HG02763 (cell line): ENCODE measurements around the gene TRIM71.
"Not testable (repeated sequence)": the region's sequence is repeated elsewhere in the genome, so short reads cannot be mapped to it uniquely, and the experiment has no call there.

Source experiments
- ATAC-seq: cut with Tn5 transposase; IDR thresholded peaks from one replicate; pipeline ENCODE4 v1.9.1; 2021; ENCODE audit warnings: mild to moderate bottlenecking, moderate library complexity; ENCODE audit not compliant: unreplicated experiment

TRIM71 gene

GRCh38 chr3:32842531-32842931 lies 24.7 kb downstream of the TRIM71 start:
- ATAC-seq: no peak

GRCh38 chr3:32842987-32843386 lies 25.2 kb downstream of the TRIM71 start:
- no peak for ATAC-seq

GRCh38 chr3:32843510-32844321 lies 25.9 kb downstream of the TRIM71 start:
- no peak for ATAC-seq

DNA sequence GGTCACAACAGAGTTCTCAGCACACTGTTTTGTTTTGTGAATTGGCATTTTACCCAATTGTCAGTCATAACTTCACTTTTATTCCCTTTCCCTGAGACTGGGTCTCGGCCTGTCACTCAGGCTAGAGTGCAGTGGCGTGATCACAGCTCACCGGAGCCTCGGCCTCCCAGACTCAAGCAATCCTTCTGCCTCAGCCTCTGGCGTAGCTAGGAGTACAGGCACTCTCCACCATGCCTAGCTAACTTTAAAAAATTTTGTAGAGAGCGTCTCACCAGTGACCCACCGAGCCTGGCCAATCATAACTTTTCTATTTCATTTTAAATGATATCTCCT lies 26.5 kb downstream of the TRIM71 start:
- no peak for ATAC-seq

GRCh38 chr3:32844914-32845313 lies 27.1 kb downstream of the TRIM71 start:
- ATAC-seq: no peak

DNA sequence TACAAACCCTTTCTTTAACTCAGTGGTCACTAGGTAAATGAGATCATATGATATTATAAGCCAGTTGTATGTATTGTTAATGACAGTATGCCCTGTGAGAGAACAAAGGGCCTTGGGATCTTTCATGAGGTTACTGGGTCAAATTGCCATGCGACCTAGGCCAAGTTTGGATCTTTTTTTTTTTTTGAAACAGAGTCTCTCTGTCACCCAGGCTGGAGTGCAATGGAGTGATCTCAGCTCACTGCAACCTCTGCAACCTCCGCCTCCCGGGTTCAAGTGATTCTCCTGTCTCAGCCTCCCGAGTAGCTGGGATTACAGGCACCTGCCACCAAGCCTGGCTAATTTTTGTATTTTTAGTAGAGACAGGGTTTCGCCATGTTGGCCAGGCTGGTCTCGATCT lies 27.7 kb downstream of the TRIM71 start:
- not testable (repeated sequence) for ATAC-seq

- not testable (repeated sequence) for ATAC-seq
Measured at GRCh38 chr3:32847045-32847444, 29.2 kb downstream of the TRIM71 start.

DNA sequence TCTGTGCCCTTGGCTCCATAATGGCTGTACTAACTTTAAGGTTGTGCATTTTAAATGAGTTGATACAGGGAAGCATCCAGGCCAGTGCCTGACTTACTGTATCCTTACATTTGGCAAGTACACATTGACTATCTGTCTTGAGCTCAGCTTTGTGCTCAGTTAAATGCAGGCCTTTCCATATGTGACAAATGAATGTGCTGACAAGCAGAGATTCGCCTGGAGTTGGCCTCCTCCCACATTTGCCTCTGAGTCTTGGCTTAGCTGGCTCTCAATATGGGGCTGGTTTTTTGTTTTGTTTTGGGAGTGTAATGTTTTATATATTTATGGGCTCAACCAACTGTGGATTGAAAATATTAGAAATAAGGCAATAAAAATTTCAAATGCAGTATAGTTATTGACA lies 29.7 kb downstream of the TRIM71 start:
- ATAC-seq: no peak

DNA sequence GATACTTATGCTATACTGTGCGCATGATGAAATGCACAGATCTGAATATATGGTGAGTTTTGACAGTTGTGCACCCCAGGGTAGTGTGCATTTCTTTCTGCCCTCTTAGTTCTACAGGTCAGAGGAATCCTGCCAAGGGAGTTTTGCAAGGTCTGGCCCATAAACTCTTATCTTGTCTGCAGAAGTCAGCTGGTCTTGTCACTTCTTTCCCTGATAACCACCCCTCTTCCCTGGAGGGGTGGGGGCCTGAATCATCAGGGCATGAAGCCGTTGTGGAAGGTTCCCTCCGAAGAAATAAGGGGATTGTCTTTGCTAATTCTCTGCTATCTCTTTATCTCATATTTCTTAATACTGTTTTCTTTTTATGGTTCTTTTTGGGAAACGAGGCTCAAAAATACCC lies 30.4 kb downstream of the TRIM71 start:
- no peak for ATAC-seq

- ATAC-seq: no peak
Measured at GRCh38 chr3:32849046-32849445, 31.2 kb downstream of the TRIM71 start.

GRCh38 chr3:32850226-32850625 lies 32.4 kb downstream of the TRIM71 start:
- ATAC-seq: no peak

DNA sequence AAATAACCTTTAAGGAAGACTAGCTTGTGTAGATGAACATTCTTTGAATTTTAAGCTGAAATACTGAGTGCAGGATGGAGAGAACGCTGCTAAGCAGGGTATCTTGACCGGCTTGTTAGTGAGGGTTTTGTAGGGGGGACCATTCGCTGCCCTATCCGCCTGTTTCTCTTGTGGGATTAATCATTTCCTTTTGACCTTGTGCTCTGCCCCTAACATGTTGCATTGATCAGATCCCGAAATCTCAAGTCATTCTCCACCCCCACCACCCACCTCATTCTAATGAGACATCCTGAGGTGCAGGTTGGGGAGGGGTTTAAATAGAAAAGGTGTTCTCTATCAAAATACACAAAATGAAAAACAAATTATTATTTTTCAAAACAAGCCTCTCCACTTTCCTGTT lies 32.8 kb downstream of the TRIM71 start:
- no peak for ATAC-seq

GRCh38 chr3:32852146-32852545 lies 34.3 kb downstream of the TRIM71 start:
- ATAC-seq: no peak

DNA sequence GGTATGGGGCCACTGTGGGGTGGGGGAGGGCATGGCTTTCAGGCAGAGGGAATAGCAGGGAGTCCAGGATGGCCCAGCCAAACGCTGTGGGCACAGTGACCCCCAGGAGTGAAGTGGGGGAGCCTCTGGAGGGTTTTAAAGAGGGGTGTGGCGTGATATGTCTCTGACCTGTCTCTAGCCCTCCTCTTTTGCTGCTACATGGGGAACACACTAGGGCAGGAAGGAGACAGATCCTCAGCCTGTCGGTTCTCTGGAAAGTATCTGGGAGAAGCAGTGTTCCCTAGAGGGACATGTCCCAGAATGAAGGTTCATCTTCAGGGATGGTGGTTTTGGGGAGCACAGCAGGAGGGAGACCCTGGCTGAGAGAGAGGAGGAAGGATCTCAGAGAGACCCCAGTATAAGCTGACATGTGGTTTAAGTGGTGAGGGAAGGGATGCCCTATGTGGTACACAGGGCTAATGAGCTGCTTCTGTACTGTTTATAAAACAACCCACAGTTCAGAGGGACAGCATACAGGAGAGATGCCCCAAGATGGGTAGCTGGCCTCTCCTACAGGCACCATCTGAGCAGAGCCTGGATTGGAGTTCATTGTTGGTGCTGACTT lies 37.7 kb downstream of the TRIM71 start:
- ATAC-seq: no peak

DNA sequence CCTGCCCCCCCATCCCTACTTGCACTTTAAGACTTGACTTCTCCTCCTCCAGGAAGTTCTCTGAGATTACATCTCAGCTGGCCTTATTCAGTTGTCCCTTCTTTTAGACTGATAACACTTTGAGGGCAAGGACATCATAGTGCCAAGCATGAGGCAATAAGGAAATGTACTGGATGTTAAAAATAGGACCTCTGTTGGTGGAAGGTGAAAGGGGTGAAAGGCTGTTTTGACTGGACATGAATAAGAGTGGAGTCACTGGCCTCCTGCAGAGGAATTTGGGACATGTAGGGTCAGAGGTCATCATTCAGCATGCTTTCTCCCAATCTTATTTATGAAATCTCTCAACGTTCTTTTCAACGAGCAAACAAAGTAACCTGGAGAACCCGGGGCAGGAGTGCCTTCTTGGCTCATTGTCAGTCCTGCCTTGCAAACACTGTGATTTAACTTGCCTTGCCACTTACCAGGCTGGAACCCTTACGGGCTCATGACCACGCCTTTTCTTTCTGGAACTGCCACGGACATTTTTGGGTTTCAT lies 38.6 kb downstream of the TRIM71 start:
- no peak for ATAC-seq

- no peak for ATAC-seq
Measured at GRCh38 chr3:32856901-32857507, 39.2 kb downstream of the TRIM71 start.

GRCh38 chr3:32857921-32858320 lies 40.1 kb downstream of the TRIM71 start:
- ATAC-seq: no peak

- ATAC-seq: no peak
Measured at GRCh38 chr3:32859604-32860237, 41.9 kb downstream of the TRIM71 start.

DNA sequence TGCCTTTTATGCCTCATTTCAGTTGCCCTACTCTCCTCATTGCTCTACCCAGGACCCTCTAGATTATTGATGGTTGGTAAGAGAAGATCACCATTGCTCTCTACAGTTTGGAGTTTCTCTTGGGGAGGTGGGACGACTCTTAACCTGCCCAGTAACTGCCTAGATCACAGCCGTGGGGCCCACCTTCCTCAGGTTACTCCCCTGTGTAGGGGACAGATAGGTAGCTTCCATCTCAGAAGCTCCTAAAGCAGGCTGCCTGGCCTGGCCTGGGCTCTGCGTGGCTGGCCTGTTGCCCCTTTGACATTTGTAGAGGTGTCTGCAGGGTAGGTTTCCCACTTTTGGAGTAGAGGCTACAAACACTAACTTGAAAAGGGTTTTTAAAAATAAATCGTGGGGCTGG lies 42.7 kb downstream of the TRIM71 start:
- no peak for ATAC-seq

DNA sequence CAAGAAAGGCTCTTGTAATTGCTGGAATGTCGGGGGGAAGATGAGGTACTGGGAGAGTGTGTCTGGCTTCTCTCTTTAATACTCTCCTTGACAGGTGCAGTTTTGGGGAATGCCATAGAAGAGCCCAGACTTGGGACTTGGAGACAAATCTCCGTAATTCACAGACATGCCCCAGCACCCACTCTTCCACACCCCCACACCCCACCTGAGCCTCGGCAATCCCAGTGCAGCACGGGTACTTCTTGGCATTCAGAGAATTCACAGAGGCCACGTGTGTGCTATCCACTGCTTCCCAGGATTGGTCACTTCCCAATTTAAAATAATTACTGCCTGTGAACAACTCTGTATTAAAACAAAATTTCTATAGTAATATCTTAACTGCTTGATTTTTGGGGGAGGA lies 43.9 kb downstream of the TRIM71 start:
- no peak for ATAC-seq

DNA sequence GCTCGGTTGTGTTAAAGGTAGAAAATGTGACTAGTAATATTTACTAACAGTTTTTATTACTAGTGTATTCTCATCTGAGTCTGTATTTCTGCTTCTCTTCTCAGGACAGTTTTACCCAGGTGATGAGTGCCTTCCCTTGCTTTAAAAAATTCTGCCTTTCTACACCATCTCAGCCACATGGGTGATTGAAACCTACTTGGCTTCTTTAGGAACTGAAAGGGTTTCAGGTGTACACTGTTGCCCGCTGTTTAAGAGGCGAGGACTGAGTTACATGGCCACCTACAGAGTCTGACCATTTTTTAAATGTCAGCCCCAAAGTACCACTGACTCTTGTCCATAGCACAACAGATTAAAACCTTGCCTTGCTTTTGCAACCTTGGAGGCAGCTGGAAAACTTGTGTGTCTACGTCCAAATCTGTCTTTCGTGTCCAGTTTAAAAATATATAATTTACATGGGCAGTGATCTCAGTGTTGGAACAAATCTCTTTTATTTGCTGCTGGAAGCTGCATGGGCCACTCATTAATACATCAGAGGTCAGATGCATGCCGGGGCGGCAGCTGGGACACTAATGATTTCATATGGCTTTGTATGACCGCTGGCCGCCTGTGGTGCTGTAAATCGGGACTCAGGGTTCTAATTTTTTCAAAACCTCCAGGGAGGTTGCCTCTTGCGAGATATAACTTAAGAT lies 44.6 kb downstream of the TRIM71 start:
- ATAC-seq: no peak
